MCF 10A (cell line): ENCODE data around the gene HBZ. TPM values are rescaled to one million over a fixed set of nuclear protein-coding genes. Genes with fewer than 3 reads are reported as not detected.

Experiments
- BruUV-seq: library from RNA; stranded (reverse); fragments of 400-500 nt; replicated peaks from 2 replicates; lab custom pipeline; 2021; lab: Mats Ljungman, UMichigan
- CTCF ChIA-PET: fragments of 300-600 bp; sonication (Branson Sonifier 250); formaldehyde crosslinking; extraction: SDS; loops from one replicate; lab custom pipeline; 2021; ENCODE audit warnings: antibody characterized with exemption, inconsistent platforms; lab: Yijun Ruan, JAX
- POLR2A ChIA-PET: fragments of 300-600, 350-650 bp; sonication (Branson Sonifier 250); formaldehyde crosslinking; extraction: SDS; loops from one replicate; lab custom pipeline; 2020; ENCODE audit warnings: antibody characterized with exemption, inconsistent platforms; lab: Yijun Ruan, JAX
- DNase-seq: peaks from one replicate; pipeline ENCODE4 v3.0.0-alpha.2; 2018; ENCODE audit not compliant: unreplicated experiment
- H3K27ac Mint-ChIP-seq: one replicate; pipeline ENCODE4 v1.8.0; 2022; ENCODE audit warnings: mild to moderate bottlenecking, low read depth, mixed read lengths; ENCODE audit not compliant: unreplicated experiment
- H3K27me3 Mint-ChIP-seq: one replicate; pipeline ENCODE4 v1.8.0; 2022; ENCODE audit warnings: mixed read lengths; ENCODE audit not compliant: insufficient read depth, unreplicated experiment
- H3K36me3 Mint-ChIP-seq: one replicate; pipeline ENCODE4 v1.8.0; 2022; ENCODE audit warnings: mild to moderate bottlenecking, moderate library complexity, mixed read lengths; ENCODE audit not compliant: insufficient read depth, unreplicated experiment
- H3K4me1 Mint-ChIP-seq: one replicate; pipeline ENCODE4 v1.8.0; 2022; ENCODE audit warnings: mixed read lengths; ENCODE audit not compliant: insufficient read depth, unreplicated experiment
- H3K4me3 Mint-ChIP-seq: one replicate; pipeline ENCODE4 v1.8.0; 2022; ENCODE audit warnings: mild to moderate bottlenecking, moderate library complexity, mixed read lengths; ENCODE audit not compliant: unreplicated experiment
- H3K9me3 Mint-ChIP-seq: one replicate; pipeline ENCODE4 v1.8.0; 2022; ENCODE audit warnings: mixed read lengths; ENCODE audit not compliant: unreplicated experiment
- CTCF ChIP-seq: fragments of 200-600 bp; IDR thresholded peaks from one replicate; pipeline ENCODE4 v1.8.0; 2022; ENCODE audit warnings: antibody characterized with exemption, mild to moderate bottlenecking; ENCODE audit not compliant: unreplicated experiment
- intact Hi-C: fragments of 100-400 bp; cut with micrococcal nuclease; formaldehyde crosslinking; loops from 2 replicates; pipeline ENCODE4 v1.14.1; 2022
- total RNA-seq: library from RNA; stranded (reverse); gene quantifications from 2 replicates; pipeline ENCODE4 v1.2.3, GENCODE V29; 2022

Gene HBZ
- total RNA-seq, 1 experiment from 2014 or later: not detected

- no TSS peak for BruUV-seq
- peaks cover 40% of the 10 kb centered on the region for H3K36me3 Mint-ChIP-seq
These were observed 27.4 kb upstream of the HBZ start for GRCh38 chr16:125011-125410.

GRCh38 chr16:129075-129474, 23.4 kb upstream of the HBZ start:
- ChIA-PET POLR2A (interaction anchor here (0.6 kb wide), 1 partner anchor 28 kb away, joined by 3 read pairs; no protein-coding TSS in a partner anchor), CTCF (interaction anchor here (0.6 to 0.7 kb wide), 2 partner anchors 7 to 24 kb away, joined by 3 to 4 read pairs; no protein-coding TSS in a partner anchor)
- H3K27me3 Mint-ChIP-seq: no peaks in the 10 kb centered on the region
- no peak overlapping the region for H3K4me3 Mint-ChIP-seq
- H3K9me3 Mint-ChIP-seq: no peaks in the 10 kb centered on the region
- TF ChIP-seq CTCF: no peak
- BruUV-seq: no TSS peak
- H3K36me3 Mint-ChIP-seq: peaks cover 24% of the 10 kb centered on the region
- intact Hi-C loops: no loop called here
- no peak for DNase-seq
- H3K27ac Mint-ChIP-seq: no peak overlapping the region
- peaks cover 7% of the 10 kb centered on the region for H3K4me1 Mint-ChIP-seq

More at GRCh38 chr16:125011-125410, 27.4 kb upstream of the HBZ start:
- no peaks in the 10 kb centered on the region for H3K27me3 Mint-ChIP-seq
- no peaks in the 10 kb centered on the region for H3K9me3 Mint-ChIP-seq
- no peak overlapping the region for H3K4me3 Mint-ChIP-seq
- ChIA-PET POLR2A (no interaction called here), CTCF (interaction anchor here (0.5 to 2.2 kb wide), 2 partner anchors 17 to 240 kb away, joined by 3 to 9 read pairs; no protein-coding TSS in a partner anchor)
- H3K27ac Mint-ChIP-seq: no peak overlapping the region
- DNase-seq: no peak
- H3K4me1 Mint-ChIP-seq: no peaks in the 10 kb centered on the region
- no peak for TF ChIP-seq CTCF
- intact Hi-C loops: no loop called here

GRCh38 chr16:130533-131173, 21.8 kb upstream of the HBZ start:
- Mint-ChIP-seq H3K4me1 (peaks cover 7% of the 10 kb centered on the region), H3K36me3 (peaks cover 14% of the 10 kb centered on the region), H3K27me3 (no peaks in the 10 kb centered on the region), H3K4me3 (no peak overlapping the region), H3K27ac (no peak overlapping the region), H3K9me3 (no peaks in the 10 kb centered on the region)
- POLR2A ChIA-PET: interaction anchor here (0.5 kb wide), 1 partner anchor 11 kb away, joined by 3 read pairs; no protein-coding TSS in a partner anchor
- TF ChIP-seq CTCF: no peak
- CTCF ChIA-PET: interaction anchor here (0.6 kb wide), 1 partner anchor 66 kb away, joined by 3 read pairs; no protein-coding TSS in a partner anchor
- DNase-seq: no peak
- BruUV-seq: no TSS peak
- intact Hi-C loops: no loop called here

- no peak overlapping the region for H3K27ac Mint-ChIP-seq
- no TSS peak for BruUV-seq
- H3K4me3 Mint-ChIP-seq: no peak overlapping the region
- H3K27me3 Mint-ChIP-seq: no peaks in the 10 kb centered on the region
- no peaks in the 10 kb centered on the region for H3K9me3 Mint-ChIP-seq
- POLR2A ChIA-PET: no interaction called here
- peaks cover 7% of the 10 kb centered on the region for H3K4me1 Mint-ChIP-seq
- peaks cover 20% of the 10 kb centered on the region for H3K36me3 Mint-ChIP-seq
- DNase-seq: no peak
- no peak for TF ChIP-seq CTCF
- CTCF ChIA-PET: interaction anchor here (0.7 to 2.6 kb wide), 3 partner anchors 14 to 160 kb away, joined by 3 to 20 read pairs (median 4); no protein-coding TSS in a partner anchor
- intact Hi-C loops: no loop called here
These were observed 20.3 kb upstream of the HBZ start for GRCh38 chr16:132120-132519.
